Lung (tissue), 12 donors: ENCODE results near the gene ITGA5. TPM values are rescaled to one million over a fixed set of nuclear protein-coding genes. Genes with fewer than 3 reads are reported as not detected.

Source experiments
- ATAC-seq: fragments of 200-7000 bp; cut with Tn5 transposase; one replicate; pipeline ENCODE4 v1.9.1; 2020; ENCODE audit warnings: moderate number of reproducible peaks; ENCODE audit not compliant: insufficient read depth, low FRiP score
- DNase-seq, 3 donors: peaks; one replicate each; pipeline ENCODE4 v3.0.0-alpha.2; 2013 to 2017
- H3K27ac ChIP-seq, 2 donors: one replicate each; pipeline ENCODE4 v1.5.1; 2013; ENCODE audit warnings: mild to moderate bottlenecking in 2 of 2, moderate library complexity in 2 of 2, control low read depth in 1 of 2, inconsistent platforms in 1 of 2, low read depth in 1 of 2, low read length in 1 of 2
- H3K27me3 ChIP-seq, 3 donors: one replicate each; pipeline ENCODE4 v1.5.1; 2013; ENCODE audit warnings: low read length in 2 of 3; ENCODE audit not compliant: control insufficient read depth in 3 of 3, insufficient read depth in 3 of 3
- H3K36me3 ChIP-seq, 4 donors: one replicate each; pipeline ENCODE4 v1.5.1; 2013; ENCODE audit warnings: low read length in 4 of 4, mild to moderate bottlenecking in 1 of 4, moderate library complexity in 1 of 4; ENCODE audit not compliant: control insufficient read depth in 4 of 4, insufficient read depth in 4 of 4
- H3K4me1 ChIP-seq, 5 donors: one replicate each; pipeline ENCODE4 v1.5.1; 2013; ENCODE audit warnings: low read length in 5 of 5, mild to moderate bottlenecking in 2 of 5, moderate library complexity in 1 of 5; ENCODE audit not compliant: control insufficient read depth in 5 of 5, insufficient read depth in 5 of 5
- H3K4me3 ChIP-seq: one replicate; pipeline ENCODE4 v1.5.1; 2013; ENCODE audit warnings: mild to moderate bottlenecking, control low read depth, moderate library complexity
- H3K9ac ChIP-seq, 2 donors: one replicate each; pipeline ENCODE4 v1.5.1; 2013; ENCODE audit warnings: low read length in 2 of 2, control low read depth in 1 of 2; ENCODE audit not compliant: insufficient read depth in 1 of 2
- H3K9me3 ChIP-seq, 4 donors: one replicate each; pipeline ENCODE4 v1.5.1; 2013; ENCODE audit warnings: low read length in 3 of 4, mild to moderate bottlenecking in 1 of 4, moderate library complexity in 1 of 4; ENCODE audit not compliant: control insufficient read depth in 4 of 4, insufficient read depth in 3 of 4
- CTCF ChIP-seq: IDR thresholded peaks from 2 replicates; pipeline ENCODE4 v1.5.1; 2012; ENCODE audit warnings: mild to moderate bottlenecking; ENCODE audit errors: control extremely low read depth, extremely low read depth
- WGBS, 2 donors: extraction: QIAGEN DNeasy Blood & Tissue Kit; methylation state at CpG; one replicate each; pipeline ENCODE4 v1.1.7; 2013; 5-methylcytosine and 5-hydroxymethylcytosine counted together
- polyA plus RNA-seq, 2 donors: library from polyadenylated mRNA; stranded (reverse); fragments of 200-250 nt; gene quantifications; one replicate each; pipeline ENCODE4 v1.2.1, GENCODE V29; 2013
- total RNA-seq, 2 donors: library from RNA; depleted of rRNA in 1 of 2; stranded (reverse); fragments of >200 nt in 1 of 2; gene quantifications; one replicate each; pipeline ENCODE4 v1.2.1, GENCODE V29; 2014 to 2021
- donor health status: control.
- donor health status: control.
- donor health status: Bipolar disorder and iron deficiency.
- donor health status: healthy.
- donor health status: DM: yes; HTN: yes; CAD: no.

The ITGA5 gene
- total and polyA plus RNA-seq, 4 donors, result 39.8 to 134 (median 101) TPM

- H3K36me3 ChIP-seq, result peaks cover 0 to 14% (median 0%) of the 10 kb centered on the region in 4 donors
- ATAC-seq (no peak), DNase-seq (no peak)
- no peaks in the 10 kb centered on the region for H3K27me3 ChIP-seq
- H3K4me3 ChIP-seq, result no peak overlapping the region
- no peak for TF ChIP-seq CTCF
- H3K9ac ChIP-seq, result peak overlapping the region in 1 of 2 donors; percentile 3
- H3K4me1 ChIP-seq, result peaks cover 0 to 55% (median 17%) of the 10 kb centered on the region in 5 donors
- no peaks in the 10 kb centered on the region for H3K9me3 ChIP-seq
- peak overlapping the region in 1 of 2 donors; percentile 9 for H3K27ac ChIP-seq
- 94 to 99% methylated on average over 10 of the region's 10 CpGs for WGBS, 2 donors
These were observed 45.2 kb downstream of the ITGA5 start for GRCh38 chr12:54373649-54374561.

- no peaks in the 10 kb centered on the region for H3K9me3 ChIP-seq
- peaks cover 0 to 12% (median 0%) of the 10 kb centered on the region in 4 donors for H3K36me3 ChIP-seq
- peaks cover 0 to 64% (median 18%) of the 10 kb centered on the region in 5 donors for H3K4me1 ChIP-seq
- no peak for DNase-seq
- H3K27me3 ChIP-seq, result no peaks in the 10 kb centered on the region
- H3K27ac ChIP-seq, result peak overlapping the region in 1 of 2 donors; percentile 9
- ATAC-seq, result no peak
- peak overlapping the region in 1 of 2 donors; percentile 34 for H3K9ac ChIP-seq
- no peak overlapping the region for H3K4me3 ChIP-seq
- no peak for TF ChIP-seq CTCF
- WGBS, 2 donors, result 38 to 52% methylated on average over 8 of the region's 8 CpGs
These were observed 46.8 kb downstream of the ITGA5 start for GRCh38 chr12:54372113-54372806.

GRCh38 chr12:54371328-54372112 is 47.5 kb downstream of the ITGA5 start:
- H3K4me1 ChIP-seq, result peaks cover 0 to 64% (median 18%) of the 10 kb centered on the region in 5 donors
- WGBS, 2 donors, result 39 to 45% methylated on average over 4 to 5 of the region's 5 CpGs
- H3K27ac ChIP-seq, result peak overlapping the region in 1 of 2 donors; percentile 9
- H3K9ac ChIP-seq, result peak overlapping the region in 1 of 2 donors; percentile 34
- H3K36me3 ChIP-seq, result peaks cover 0 to 10% (median 0%) of the 10 kb centered on the region in 4 donors
- DNase-seq (peak; percentile 88 to 94 (median 91)), ATAC-seq (no peak)
- no peak for TF ChIP-seq CTCF
- no peaks in the 10 kb centered on the region for H3K9me3 ChIP-seq
- no peak overlapping the region for H3K4me3 ChIP-seq
- no peaks in the 10 kb centered on the region for H3K27me3 ChIP-seq
